Mammary epithelial cell (primary cell): ENCODE results near the gene ZFR.
"Not testable (repeated sequence)": the region's sequence is repeated elsewhere in the genome, so short reads cannot be mapped to it uniquely, and the experiment has no call there.

ENCODE experiments used
- EZH2 ChIP-seq: IDR thresholded peaks from 2 replicates; pipeline ENCODE4 v1.6.1; 2012; ENCODE audit warnings: low read length, inconsistent platforms, borderline replicate concordance
- TF ChIP-seq, protein P1 (sequence below), 2 donors: IDR thresholded peaks in 1 of 2; conservative IDR thresholded peaks in 1 of 2; 2 replicates each; pipeline ENCODE4 v1.5.1; 2011 to 2012; ENCODE audit warnings: inconsistent platforms in 2 of 2, low read length in 2 of 2, mild to moderate bottlenecking in 2 of 2, control low read depth in 1 of 2, low read depth in 1 of 2; ENCODE audit not compliant: insufficient read depth in 1 of 2; ENCODE audit errors: extremely low read depth in 1 of 2

DNA sequence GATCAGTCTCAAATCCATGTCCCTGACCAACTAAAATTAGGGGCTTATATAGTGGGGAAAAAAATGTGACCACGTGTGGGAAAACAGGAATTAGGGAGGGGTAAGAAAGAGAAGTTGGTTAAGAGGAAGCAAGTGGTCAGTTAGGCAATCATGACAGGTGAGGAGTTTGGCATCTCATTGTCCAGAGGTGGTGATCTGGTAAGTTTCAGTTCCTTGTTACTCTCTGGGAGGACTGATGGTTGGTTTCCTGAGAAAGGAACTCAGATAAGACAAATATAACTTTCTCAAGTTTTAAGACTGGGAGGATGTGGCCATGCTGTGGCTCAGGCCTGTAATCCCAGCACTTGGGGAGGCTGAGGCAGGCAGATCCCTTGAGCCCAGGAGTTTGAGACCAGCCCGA is 122.8 kb downstream of the ZFR start:
- TF ChIP-seq, protein P1, sequence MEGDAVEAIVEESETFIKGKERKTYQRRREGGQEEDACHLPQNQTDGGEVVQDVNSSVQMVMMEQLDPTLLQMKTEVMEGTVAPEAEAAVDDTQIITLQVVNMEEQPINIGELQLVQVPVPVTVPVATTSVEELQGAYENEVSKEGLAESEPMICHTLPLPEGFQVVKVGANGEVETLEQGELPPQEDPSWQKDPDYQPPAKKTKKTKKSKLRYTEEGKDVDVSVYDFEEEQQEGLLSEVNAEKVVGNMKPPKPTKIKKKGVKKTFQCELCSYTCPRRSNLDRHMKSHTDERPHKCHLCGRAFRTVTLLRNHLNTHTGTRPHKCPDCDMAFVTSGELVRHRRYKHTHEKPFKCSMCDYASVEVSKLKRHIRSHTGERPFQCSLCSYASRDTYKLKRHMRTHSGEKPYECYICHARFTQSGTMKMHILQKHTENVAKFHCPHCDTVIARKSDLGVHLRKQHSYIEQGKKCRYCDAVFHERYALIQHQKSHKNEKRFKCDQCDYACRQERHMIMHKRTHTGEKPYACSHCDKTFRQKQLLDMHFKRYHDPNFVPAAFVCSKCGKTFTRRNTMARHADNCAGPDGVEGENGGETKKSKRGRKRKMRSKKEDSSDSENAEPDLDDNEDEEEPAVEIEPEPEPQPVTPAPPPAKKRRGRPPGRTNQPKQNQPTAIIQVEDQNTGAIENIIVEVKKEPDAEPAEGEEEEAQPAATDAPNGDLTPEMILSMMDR (conservative IDR thresholded peaks at IDR 0.05 in 1 of 2, IDR thresholded peaks at IDR 0.05 in 1 of 2; ENCODE audit: extremely low read depth in 1 of 2, insufficient read depth in 1 of 2, low read depth in 1 of 2, low read length in 2 of 2) = not testable (repeated sequence)
- TF ChIP-seq EZH2 = not testable (repeated sequence)
